Measurements from ENCODE around the gene CIAO1. TPM values are rescaled to one million over a fixed set of nuclear protein-coding genes. Genes with fewer than 3 reads are reported as not detected.

Gene CIAO1
- total and polyA plus RNA-seq, 2 of the 13 experiments (the other 11 are each of a cell fraction or from before 2014, with no cell fraction given), result 99.3 to 120 TPM

GRCh38 chr2:96248624-96249023 lies 17.4 kb upstream of the CIAO1 start (continued):
- TF ChIP-seq, protein P1, sequence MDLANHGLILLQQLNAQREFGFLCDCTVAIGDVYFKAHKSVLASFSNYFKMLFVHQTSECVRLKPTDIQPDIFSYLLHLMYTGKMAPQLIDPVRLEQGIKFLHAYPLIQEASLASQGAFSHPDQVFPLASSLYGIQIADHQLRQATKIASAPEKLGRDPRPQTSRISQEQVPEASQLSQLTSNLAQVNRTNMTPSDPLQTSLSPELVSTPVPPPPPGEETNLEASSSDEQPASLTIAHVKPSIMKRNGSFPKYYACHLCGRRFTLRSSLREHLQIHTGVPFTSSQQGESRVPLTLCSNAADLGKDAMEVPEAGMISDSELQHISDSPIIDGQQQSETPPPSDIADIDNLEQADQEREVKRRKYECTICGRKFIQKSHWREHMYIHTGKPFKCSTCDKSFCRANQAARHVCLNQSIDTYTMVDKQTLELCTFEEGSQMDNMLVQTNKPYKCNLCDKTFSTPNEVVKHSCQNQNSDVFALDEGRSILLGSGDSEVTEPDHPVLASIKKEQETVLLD (CRISPR knock-in tag; IDR thresholded peaks at IDR 0.05; ENCODE audit: low read depth), result no peak
- no peak for TF ChIP-seq SNRNP70 (IDR thresholded peaks at IDR 0.05; ENCODE audit: low read depth, low read length)
- no peak for TF ChIP-seq GABPA (IDR thresholded peaks at IDR 0.05; ENCODE audit: low read depth, low read length)
- no peak for TF ChIP-seq GABPA (CRISPR knock-in tag; IDR thresholded peaks at IDR 0.05; ENCODE audit: low read depth)
- peak; percentile 90 for TF ChIP-seq RBM22 (optimal IDR thresholded peaks at IDR 0.05; ENCODE audit: low read length)

- no peak overlapping the region for H3K4me2 ChIP-seq (ENCODE audit: low read depth, low read length)
- H2AFZ ChIP-seq (ENCODE audit: low read length), result no peak overlapping the region
- H3K9ac ChIP-seq (ENCODE audit: insufficient read depth, low read depth, low read length), result no peak overlapping the region
- H3K27ac ChIP-seq (ENCODE audit: extremely low read length, insufficient read depth, low read length), result no peak overlapping the region
- TSS peak; percentile 16 for BruUV-seq (replicated peaks)
- H3K4me3 ChIP-seq (replicated peaks in 1 of 3; ENCODE audit: insufficient read depth in 1 of 3, low read depth in 2 of 3, low read length in 3 of 3), result no peak overlapping the region
- ChIA-PET POLR2A (interaction anchor here (1.4 to 1.5 kb wide), 2 partner anchors 11 to 41 kb away, joined by 5 to 6 read pairs; partner anchors contain the start of gene STARD7), CTCF (ENCODE audit: low intra/inter-chr PET ratio, low total read pairs) (no interaction called here)
- H3K36me3 ChIP-seq (replicated peaks in 1 of 2; ENCODE audit: control insufficient read depth in 1 of 2, insufficient read depth in 2 of 2, low read length in 2 of 2), result peaks cover 13 to 23% of the 10 kb centered on the region in 2 experiments
- no peaks in the 10 kb centered on the region for H4K20me1 ChIP-seq (ENCODE audit: insufficient read depth, low read length)
- peaks cover 25% of the 10 kb centered on the region for H3K4me1 ChIP-seq (ENCODE audit: insufficient read depth, low read length)
- H3K9me3 ChIP-seq (ENCODE audit: low read length), result no peaks in the 10 kb centered on the region
- no peaks in the 10 kb centered on the region for H3K79me2 ChIP-seq (ENCODE audit: insufficient read depth, low read length)
- no peak for FAIRE-seq
- intact Hi-C loops (cut with micrococcal nuclease; ENCODE audit: unreplicated experiment), result loop anchor here (5.0 kb wide), 1 partner anchor 258 kb away; the partner anchor contains the start of gene NEURL3
- 0 out of 2 replicates have a peak, but pooled peaks have one; percentile 46 for TF ChIP-seq POLR2G (IDR thresholded peaks at IDR 0.05; ENCODE audit: low read depth, low read length)
- peak; percentile 93 for TF ChIP-seq AGO2 (optimal IDR thresholded peaks at IDR 0.05; ENCODE audit: low read depth, low read length)
- TF ChIP-seq ZNF563 (CRISPR knock-in tag; IDR thresholded peaks at IDR 0.05), result peak; percentile 39; the same call in 1 of the 2 replicates
- no peak for TF ChIP-seq NFKB2 (CRISPR knock-in tag; IDR thresholded peaks at IDR 0.05; ENCODE audit: borderline replicate concordance)
- peak; percentile 21; the same call in 1 of the 2 replicates for TF ChIP-seq KDM2A (CRISPR knock-in tag; IDR thresholded peaks at IDR 0.05; ENCODE audit: borderline replicate concordance, low read depth)
- TF ChIP-seq RBFOX2 (IDR thresholded peaks at IDR 0.05; ENCODE audit: low read depth, low read length), result 0 out of 2 replicates have a peak, but pooled peaks have one; percentile 23
- in situ Hi-C loops (cut with HindIII; ENCODE audit: extremely low pct_ligation_motif_present, low pct_unique_long_range_greater_than_20kb), result no loop called here
- no peak for ATAC-seq
- no peaks in the 10 kb centered on the region for H3K27me3 ChIP-seq (ENCODE audit: control insufficient read depth in 1 of 2, insufficient read depth in 2 of 2, low read length in 2 of 2)
- no peak for DNase-seq (ENCODE audit: low spot score)
- WGBS (ENCODE audit: low lambda C conversion rate), result 97% methylated on average over 9 of the region's 9 CpGs
These were observed 16.4 kb upstream of the CIAO1 start for GRCh38 chr2:96249654-96250053.

Measured in HepG2 (cell line).